NCI-H345 treated with DMSO at 0.1 percent for 48 hours (cell line): ENCODE data around the gene TRIM7.
"Not testable (repeated sequence)": the region's sequence is repeated elsewhere in the genome, so short reads cannot be mapped to it uniquely, and the experiment has no call there.

Experiments used
- DNase-seq: peaks from one replicate; lab custom pipeline; 2025; ENCODE audit not compliant: unreplicated experiment; lab: John Stamatoyannopoulos, UW

TRIM7 gene

GRCh38 chr5:181194489-181195248 lies 10.3 kb downstream of the TRIM7 start:
- no peak for DNase-seq

- no peak for DNase-seq
Measured at GRCh38 chr5:181193656-181194055, 11.3 kb downstream of the TRIM7 start.

- no peak for DNase-seq
Measured at GRCh38 chr5:181192337-181193046, 12.5 kb downstream of the TRIM7 start.

- DNase-seq: no peak
Measured at GRCh38 chr5:181191526-181192336, 13.3 kb downstream of the TRIM7 start.

GRCh38 chr5:181190711-181191525 lies 14.1 kb downstream of the TRIM7 start:
- no peak for DNase-seq

GRCh38 chr5:181189962-181190710 lies 14.9 kb downstream of the TRIM7 start:
- DNase-seq: no peak

GRCh38 chr5:181189363-181189961 lies 15.5 kb downstream of the TRIM7 start:
- no peak for DNase-seq

- no peak for DNase-seq
Measured at GRCh38 chr5:181188700-181189362, 16.2 kb downstream of the TRIM7 start.

GRCh38 chr5:181187500-181188213 lies 17.3 kb downstream of the TRIM7 start:
- no peak for DNase-seq

- no peak for DNase-seq
Measured at GRCh38 chr5:181186986-181187499, 18.0 kb downstream of the TRIM7 start.

GRCh38 chr5:181186022-181186421 lies 19.0 kb downstream of the TRIM7 start:
- no peak for DNase-seq

GRCh38 chr5:181185560-181185959 lies 19.4 kb downstream of the TRIM7 start:
- no peak for DNase-seq

GRCh38 chr5:181184845-181185216 lies 20.2 kb downstream of the TRIM7 start:
- DNase-seq: no peak

- DNase-seq: no peak
Measured at GRCh38 chr5:181182651-181183050, 22.3 kb downstream of the TRIM7 start.

- no peak for DNase-seq
Measured at GRCh38 chr5:181181650-181182565, 23.1 kb downstream of the TRIM7 start.

- DNase-seq: not testable (repeated sequence)
Measured at GRCh38 chr5:181177559-181177958, 27.4 kb downstream of the TRIM7 start.

- no peak for DNase-seq
Measured at GRCh38 chr5:181176254-181176952, 28.6 kb downstream of the TRIM7 start.
